ENCODE data around the gene HHAT. TPM values are rescaled to one million over a fixed set of nuclear protein-coding genes. Genes with fewer than 3 reads are reported as not detected.

Gene HHAT
- total RNA-seq, 1 donor from 2014 or later: 11.8 TPM

- TF ChIP-seq POLR2A (IDR thresholded peaks at IDR 0.05) (no peak), POLR2AphosphoS5 (IDR thresholded peaks at IDR 0.05; ENCODE audit: insufficient read depth in 1 of 2, low read depth in 1 of 2) (no peak), CTCF (IDR thresholded peaks at IDR 0.05) (no peak)
Measured at GRCh38 chr1:210531475-210532222, 202.9 kb downstream of the HHAT start.

GRCh38 chr1:210532223-210532598, 203.5 kb downstream of the HHAT start:
- Histone ChIP-seq H3K9me3 (no peaks in the 10 kb centered on the region), H3K4me3 (no peak overlapping the region), H3K36me3 (no peaks in the 10 kb centered on the region), H3K4me1 (no peaks in the 10 kb centered on the region), H3K27ac (no peak overlapping the region), H3K27me3 (no peaks in the 10 kb centered on the region)
- no peak for TF ChIP-seq POLR2AphosphoS5 (IDR thresholded peaks at IDR 0.05; ENCODE audit: insufficient read depth in 1 of 2, low read depth in 1 of 2)
- intact Hi-C loops (cut with DNase I): no loop called here
- DNase-seq (ENCODE audit: extremely low spot score in 2 of 2): no peak

More at GRCh38 chr1:210531475-210532222, 202.9 kb downstream of the HHAT start:
- H3K27ac ChIP-seq: no peak overlapping the region
- H3K4me1 ChIP-seq: no peaks in the 10 kb centered on the region
- no peak for DNase-seq (ENCODE audit: extremely low spot score in 2 of 2)
- no peaks in the 10 kb centered on the region for H3K36me3 ChIP-seq
- no peaks in the 10 kb centered on the region for H3K9me3 ChIP-seq
- H3K4me3 ChIP-seq: no peak overlapping the region
- intact Hi-C loops (cut with DNase I): no loop called here
- H3K27me3 ChIP-seq: no peaks in the 10 kb centered on the region

GRCh38 chr1:210535761-210536160, 207.1 kb downstream of the HHAT start:
- no peak for DNase-seq (ENCODE audit: extremely low spot score in 2 of 2)
- no peak overlapping the region for H3K4me3 ChIP-seq
- intact Hi-C loops (cut with DNase I): no loop called here

GRCh38 chr1:210536254-210536961, 207.7 kb downstream of the HHAT start:
- no peak overlapping the region for H3K27ac ChIP-seq
- no peak for TF ChIP-seq CTCF (IDR thresholded peaks at IDR 0.05)
- no peak for TF ChIP-seq POLR2A (IDR thresholded peaks at IDR 0.05)
- TF ChIP-seq POLR2AphosphoS5 (IDR thresholded peaks at IDR 0.05; ENCODE audit: insufficient read depth in 1 of 2, low read depth in 1 of 2): no peak
- DNase-seq (ENCODE audit: extremely low spot score in 2 of 2): no peak
- H3K4me3 ChIP-seq: no peak overlapping the region
- H3K9me3 ChIP-seq: no peaks in the 10 kb centered on the region
- no peaks in the 10 kb centered on the region for H3K4me1 ChIP-seq
- no peaks in the 10 kb centered on the region for H3K27me3 ChIP-seq
- H3K36me3 ChIP-seq: no peaks in the 10 kb centered on the region
- intact Hi-C loops (cut with DNase I): no loop called here

More at GRCh38 chr1:210535761-210536160, 207.1 kb downstream of the HHAT start:
- Histone ChIP-seq H3K27ac (no peak overlapping the region), H3K27me3 (no peaks in the 10 kb centered on the region), H3K4me1 (no peaks in the 10 kb centered on the region), H3K9me3 (no peaks in the 10 kb centered on the region), H3K36me3 (no peaks in the 10 kb centered on the region)
- TF ChIP-seq CTCF (IDR thresholded peaks at IDR 0.05): no peak
- TF ChIP-seq POLR2AphosphoS5 (IDR thresholded peaks at IDR 0.05; ENCODE audit: insufficient read depth in 1 of 2, low read depth in 1 of 2): no peak
- TF ChIP-seq POLR2A (IDR thresholded peaks at IDR 0.05): no peak

- Histone ChIP-seq H3K27me3 (no peaks in the 10 kb centered on the region), H3K27ac (no peak overlapping the region), H3K4me1 (no peaks in the 10 kb centered on the region), H3K9me3 (no peaks in the 10 kb centered on the region), H3K4me3 (no peak overlapping the region), H3K36me3 (no peaks in the 10 kb centered on the region)
- DNase-seq (ENCODE audit: extremely low spot score in 2 of 2): no peak
- TF ChIP-seq CTCF (IDR thresholded peaks at IDR 0.05) (no peak), POLR2AphosphoS5 (IDR thresholded peaks at IDR 0.05; ENCODE audit: insufficient read depth in 1 of 2, low read depth in 1 of 2) (no peak), POLR2A (IDR thresholded peaks at IDR 0.05) (no peak)
- intact Hi-C loops (cut with DNase I): no loop called here
Measured at GRCh38 chr1:210540288-210540687, 211.6 kb downstream of the HHAT start.

Data from vagina (tissue), 2 donors.